COLO668 (cell line): ENCODE results near the gene NCKIPSD.
A peak's percentile ranks its signal among the peaks of the same experiment; 100 is the strongest.
"Not testable (repeated sequence)": the region's sequence is repeated elsewhere in the genome, so short reads cannot be mapped to it uniquely, and the experiment has no call there.

ENCODE experiments used
- DNase-seq: peaks from one replicate; lab custom pipeline; 2025; ENCODE audit not compliant: unreplicated experiment; lab: John Stamatoyannopoulos, UW

NCKIPSD gene

DNA sequence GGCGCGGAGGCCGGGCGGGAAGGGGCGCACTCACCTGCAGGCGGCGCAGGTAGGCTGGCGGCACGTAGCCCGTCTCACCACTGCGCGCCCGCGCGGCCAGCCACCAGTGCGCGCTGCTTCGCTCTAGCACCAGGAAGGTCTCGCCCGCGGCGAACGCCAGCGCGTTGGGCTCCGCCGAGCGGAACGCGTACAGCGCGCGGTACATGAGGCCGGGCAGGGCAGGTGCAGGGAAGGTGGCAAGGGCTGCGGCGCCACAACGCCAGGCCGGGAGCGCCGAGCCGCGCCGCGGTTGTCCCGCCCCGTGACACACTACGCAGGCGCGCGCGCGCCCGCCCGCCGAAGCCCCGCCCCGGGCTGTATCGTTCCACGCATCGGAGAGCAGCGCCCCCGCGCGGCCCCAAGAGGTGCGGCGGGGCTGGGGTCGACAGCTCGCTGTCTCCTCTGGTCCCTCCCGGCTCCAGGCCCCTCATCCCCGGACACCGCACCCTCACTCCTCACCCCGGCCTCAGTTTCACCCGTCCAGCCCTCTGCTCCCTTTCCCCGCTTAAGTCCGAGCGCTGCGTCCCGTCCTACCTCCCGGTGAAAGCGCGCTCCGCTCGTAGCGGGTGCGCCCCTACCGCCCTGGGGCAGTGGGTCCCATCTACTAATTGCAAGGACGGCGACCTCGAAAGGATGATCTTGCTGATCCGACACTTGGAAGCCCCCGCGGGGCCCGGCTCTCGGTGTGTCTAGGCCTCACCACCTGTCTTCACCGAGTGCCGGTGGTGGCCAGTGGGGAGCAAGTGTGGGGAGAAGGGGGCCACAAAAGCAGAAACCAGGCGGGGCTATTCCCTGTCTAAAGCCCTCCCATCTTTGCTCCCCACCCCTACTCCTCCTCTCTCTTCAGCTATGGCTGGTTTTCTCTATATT, at the start of gene NCKIPSD:
Gene NCKIPSD, minus strand, starts transcription at position 313 of the 909 bp plus-strand sequence. Its CDS starts 108 bp downstream, at position 205.
- DNase-seq, result peak; percentile 91

DNA sequence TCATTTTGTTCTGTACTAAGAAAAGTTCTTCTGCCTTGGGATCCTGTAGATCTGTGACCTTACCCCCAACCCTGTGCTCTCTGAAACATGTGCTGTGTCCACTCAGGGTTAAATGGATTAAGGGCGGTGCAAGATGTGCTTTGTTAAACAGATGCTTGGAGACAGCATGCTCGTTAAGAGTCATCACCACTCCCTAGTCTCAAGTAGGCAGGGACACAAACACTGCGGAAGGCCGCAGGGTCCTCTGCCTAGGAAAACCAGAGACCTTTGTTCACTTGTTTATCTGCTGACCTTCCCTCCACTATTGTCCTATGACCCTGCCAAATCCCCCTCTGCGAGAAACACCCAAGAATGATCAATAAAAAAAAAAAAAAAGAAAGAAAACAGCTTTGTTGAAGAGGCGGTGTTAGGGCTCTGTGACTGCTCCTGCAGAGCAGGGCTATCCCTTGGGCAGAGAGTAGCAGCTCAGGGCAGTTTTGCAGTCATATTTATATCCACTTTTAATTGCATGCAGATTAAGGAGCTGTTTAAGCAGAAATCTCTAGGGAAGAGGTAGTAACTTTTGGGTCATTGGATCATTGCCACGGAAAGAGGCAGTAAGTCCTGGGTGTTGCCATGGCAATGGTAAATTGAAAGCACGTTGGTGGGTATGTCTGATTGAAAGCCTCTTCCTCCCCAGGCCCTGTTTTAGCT, 49.5 kb upstream of the NCKIPSD start:
- DNase-seq, result not testable (repeated sequence)

DNA sequence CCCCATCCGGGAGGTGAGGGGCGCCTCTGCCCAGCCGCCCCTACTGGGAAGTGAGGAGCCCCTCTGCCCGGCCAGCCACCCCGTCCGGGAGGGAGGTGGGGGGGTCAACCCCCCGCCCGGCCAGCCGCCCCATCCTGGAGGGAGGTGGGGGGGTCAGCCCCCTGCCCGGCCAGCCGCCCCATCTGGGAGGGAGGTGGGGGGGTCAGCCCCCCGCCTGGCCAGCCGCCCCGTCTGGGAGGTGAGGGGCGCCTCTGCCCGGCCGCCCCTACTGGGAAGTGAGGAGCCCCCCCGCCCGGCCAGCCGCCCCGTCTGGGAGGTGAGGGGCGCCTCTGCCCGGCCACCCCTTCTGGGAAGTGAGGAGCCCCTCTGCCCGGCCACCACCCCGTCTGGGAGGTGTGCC, 48.8 kb upstream of the NCKIPSD start:
- DNase-seq, result not testable (repeated sequence)

DNA sequence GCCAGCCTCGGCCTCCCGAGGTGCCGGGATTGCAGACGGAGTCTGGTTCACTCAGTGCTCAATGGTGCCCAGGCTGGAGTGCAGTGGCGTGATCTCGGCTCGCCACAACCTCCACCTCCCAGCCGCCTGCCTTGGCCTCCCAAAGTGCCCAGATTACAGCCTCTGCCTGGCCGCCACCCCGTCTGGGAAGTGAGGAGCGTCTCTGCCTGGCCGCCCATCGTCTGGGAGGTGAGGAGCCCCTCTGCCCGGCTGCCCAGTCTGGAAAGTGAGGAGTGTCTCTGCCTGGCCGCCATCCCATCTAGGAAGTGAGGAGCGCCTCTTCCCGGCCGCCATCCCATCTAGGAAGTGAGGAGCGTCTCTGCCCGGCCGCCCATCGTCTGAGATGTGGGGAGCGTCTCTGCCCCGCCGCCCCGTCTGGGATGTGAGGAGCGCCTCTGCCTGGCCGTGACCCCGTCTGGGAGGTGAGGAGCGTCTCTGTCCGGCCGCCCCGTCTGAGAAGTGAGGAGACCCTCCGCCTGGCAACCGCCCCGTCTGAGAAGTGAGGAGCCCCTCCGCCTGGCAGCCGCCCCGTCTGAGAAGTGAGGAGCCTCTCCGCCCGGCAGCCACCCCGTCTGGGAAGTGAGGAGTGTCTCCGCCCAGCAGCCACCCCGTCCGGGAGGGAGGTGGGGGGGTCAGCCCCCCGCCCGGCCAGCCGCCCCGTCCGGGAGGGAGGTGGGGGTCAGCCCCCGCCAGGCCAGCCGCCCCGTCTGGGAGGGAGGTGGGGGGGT, 48.2 kb upstream of the NCKIPSD start:
- DNase-seq, result not testable (repeated sequence)

DNA sequence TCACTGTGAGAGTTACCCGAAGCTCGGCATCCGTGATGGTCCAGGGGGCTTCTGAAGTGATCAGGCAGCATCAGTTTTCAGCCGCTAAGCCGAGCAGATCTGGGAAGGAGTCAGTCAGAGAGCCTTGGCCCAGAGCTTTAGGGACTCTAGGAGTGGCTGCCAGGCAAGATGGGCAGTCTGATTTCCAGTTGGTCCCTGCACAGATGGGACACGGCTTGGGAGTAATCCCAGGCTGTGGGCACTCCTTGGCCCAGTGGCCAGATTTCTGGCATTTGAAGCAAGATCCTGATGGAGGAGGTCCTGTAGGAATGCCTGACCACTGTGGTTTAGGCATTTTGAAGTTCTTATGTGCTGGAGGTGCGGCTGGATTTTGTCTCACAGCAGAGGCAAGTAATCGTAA, 41.8 kb upstream of the NCKIPSD start:
- DNase-seq, result no peak

DNA sequence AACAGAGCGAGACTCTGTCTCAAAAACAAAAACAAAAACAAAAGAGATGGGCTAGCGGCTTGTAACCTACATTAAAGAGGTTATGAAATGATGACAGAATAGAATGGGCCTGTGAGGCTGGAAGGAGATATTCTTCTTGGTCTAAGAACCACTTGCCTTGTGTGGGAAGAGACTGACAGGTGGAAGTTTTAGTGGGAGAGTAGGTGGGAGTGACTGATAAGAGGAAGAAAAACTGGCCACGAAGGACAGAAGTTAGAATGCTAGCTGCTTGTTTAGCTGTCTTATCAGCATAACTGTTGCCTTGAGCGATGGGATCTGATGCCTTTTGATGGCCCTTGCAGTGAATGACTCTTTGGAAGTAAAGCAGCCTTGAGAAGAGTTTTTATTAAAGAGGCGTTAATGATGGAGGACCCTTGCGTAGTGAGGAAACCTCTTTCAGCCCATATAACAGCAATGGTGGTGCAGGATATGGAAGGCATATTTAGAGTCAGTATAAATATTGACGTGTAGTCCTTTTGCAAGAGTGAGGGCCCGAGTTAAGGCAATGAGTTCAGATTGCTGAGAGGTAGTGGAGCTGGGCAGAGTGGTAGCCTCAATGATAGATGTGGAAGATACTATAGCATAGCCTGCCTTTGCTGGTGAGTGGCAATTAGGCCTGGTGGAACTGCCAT, 39.6 kb upstream of the NCKIPSD start:
- not testable (repeated sequence) for DNase-seq

DNA sequence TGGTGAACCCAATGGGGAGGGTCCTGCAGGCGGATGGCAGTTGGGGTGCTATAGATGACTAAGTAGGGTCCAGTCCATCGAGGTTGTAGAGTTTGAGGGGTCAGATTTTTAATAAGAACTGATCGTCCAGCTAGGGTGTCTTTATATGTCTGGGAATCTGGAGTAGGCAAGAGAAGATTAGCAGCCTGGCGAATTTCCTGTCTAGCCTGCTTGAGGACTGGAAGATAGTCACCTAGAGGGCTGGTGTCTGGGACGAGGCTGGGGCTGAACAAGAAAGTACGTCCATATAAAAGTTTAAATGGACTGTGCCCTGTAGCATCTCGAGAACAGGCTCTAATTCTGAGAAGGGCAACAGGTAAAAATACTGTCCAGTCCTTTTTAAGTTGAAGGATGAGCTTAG, 38.0 kb upstream of the NCKIPSD start:
- DNase-seq, result no peak

DNA sequence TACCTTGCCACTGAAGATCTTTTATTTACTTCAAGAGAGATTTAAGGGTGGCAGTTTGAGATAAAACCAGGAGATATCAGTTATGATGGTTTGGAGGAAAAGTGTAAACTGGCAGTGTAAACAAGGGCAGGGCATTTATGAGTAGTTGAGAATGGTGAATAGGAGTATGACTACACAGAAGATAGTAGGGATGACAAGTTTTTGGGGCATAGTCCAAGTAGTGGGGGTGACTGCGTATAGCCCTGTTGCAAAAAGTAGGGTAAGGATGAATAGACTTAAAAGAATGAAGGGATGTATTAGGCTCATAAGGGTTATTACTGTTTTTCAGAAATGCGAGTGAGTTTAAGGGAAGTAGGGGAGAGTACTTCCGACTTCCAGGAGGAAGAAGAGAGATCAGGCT, 37.6 kb upstream of the NCKIPSD start:
- DNase-seq, result not testable (repeated sequence)

DNA sequence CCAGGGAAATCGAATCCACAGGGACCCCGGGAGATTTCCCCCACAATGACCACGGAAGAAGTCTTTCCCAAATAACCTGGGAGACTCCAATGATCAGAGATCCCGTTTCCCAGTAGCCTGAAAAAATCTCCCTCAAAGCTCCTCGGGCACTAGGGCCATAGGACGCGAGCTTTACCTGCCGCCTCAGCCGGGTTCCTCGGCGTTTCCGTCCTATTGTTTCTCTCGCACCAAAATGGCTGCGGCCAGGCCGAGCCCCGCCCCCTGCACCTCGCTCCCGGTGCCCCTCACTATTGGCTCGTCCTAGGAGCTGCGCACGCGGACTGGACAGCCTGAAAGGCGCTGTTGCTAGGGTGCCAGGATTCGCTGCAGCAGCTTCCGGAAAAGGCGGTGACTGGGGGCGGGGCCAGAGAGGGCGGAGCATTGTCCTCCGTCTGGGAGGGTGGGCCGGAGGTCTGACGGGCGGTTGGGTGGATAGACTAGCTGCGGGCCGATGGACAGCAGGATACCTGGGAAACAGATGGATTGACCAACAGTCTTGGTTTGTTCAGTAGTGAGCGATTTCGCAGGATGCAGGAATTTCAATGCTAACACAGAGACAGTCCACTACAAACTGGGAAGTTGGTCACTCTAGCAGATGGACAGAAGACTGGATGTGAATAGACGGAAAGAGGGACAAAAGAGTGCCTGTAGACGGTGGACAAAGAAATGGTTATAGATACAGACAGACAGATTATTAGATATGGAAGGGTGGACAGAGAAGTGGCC, 31.4 kb upstream of the NCKIPSD start, which contains the start of gene IP6K2:
Gene IP6K2, minus strand, starts transcription at position 240 of the 765 bp plus-strand sequence. CDS start 21,930 bp downstream, outside the sequence.
- DNase-seq, result peak; percentile 96

DNA sequence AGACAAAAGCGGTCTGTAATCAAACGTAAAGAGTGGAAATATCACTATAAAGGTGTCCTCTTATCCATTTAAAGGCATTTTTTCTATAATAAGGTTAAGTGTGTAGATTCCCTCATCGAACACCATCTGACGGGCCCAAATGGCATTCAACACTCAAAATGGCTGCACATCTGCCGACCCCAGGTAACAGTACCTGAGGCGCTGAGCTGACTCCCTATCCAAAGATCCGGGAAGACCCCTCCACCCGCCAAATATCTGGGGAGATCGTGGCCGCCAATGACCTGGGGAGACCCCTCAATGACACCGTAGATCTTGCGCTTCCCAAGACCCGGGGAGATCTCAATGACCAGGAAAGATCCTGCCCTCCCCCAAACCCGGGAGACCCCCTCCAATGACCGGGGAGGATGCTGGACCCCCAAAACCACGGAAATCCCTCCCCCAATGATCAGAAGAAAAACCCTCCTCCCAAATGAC, 30.8 kb upstream of the NCKIPSD start:
- DNase-seq, result peak; percentile 11

DNA sequence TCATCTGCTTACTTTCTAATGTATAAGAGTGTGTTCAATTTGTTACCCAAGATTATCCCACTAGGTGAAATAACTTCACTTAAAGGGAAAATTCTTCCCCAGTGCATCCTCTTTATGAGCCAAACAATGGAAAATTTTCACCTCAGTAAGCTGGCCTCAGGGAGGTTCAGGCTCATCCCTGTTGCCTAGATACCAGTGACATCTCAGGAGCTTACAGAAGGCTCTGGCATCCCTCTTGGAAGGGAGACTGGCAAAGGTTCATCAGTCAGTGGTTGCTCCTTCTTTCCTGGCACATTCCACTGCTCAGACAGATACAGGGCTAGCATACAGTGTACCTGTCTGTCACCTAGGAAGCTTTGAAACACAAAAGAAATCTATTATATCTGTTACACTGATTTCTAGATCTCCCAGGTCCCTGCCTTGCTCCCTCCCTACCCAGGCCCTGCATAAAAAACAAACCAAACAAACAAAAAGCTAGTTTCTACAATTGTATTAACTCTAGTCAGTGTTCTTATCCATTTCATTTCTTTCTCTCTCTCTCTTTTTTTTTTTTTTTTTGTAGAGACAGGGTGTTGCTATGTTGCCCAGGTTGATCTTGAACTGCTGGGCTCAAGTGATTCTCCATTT, 29.6 kb upstream of the NCKIPSD start:
- DNase-seq, result peak; percentile 2

DNA sequence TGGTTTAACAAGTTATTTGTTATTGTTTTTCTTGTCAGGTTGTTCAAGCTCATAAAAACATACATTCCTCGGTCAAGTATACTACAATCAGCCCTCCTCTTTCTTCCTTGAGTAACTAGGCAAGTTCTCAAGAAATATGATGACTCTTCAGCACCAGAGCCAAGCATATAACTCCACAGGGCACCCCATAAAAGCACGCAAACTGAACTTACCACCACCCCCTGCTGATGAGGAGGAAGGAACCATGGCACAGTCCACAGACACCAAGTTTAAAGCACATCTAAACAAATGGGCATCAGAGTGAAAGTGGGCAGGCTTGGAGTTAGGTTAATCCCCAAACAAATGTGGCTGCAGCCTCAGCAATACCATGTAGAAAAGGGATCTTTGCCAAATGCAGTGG, 26.0 kb upstream of the NCKIPSD start:
- DNase-seq, result no peak

DNA sequence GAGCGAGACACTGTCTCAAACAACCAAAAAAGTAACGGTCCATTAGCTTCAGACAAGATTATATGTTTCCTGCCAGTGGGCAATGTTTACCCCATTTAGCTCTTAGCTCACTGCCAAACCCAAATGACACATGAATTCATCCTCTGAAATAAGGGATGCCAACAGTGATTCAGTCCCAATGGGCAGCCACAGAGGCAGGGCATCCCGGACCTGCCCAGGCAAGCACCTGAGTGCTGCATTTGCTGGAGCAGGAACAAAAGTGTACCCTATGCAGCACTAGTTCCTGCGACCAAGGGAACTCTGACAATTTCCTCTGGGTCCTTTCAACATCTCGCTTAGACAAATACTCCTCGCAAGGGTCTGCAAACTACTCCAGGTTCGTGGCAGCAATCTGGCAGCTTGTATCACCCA, 23.3 kb upstream of the NCKIPSD start:
- DNase-seq, result no peak

DNA sequence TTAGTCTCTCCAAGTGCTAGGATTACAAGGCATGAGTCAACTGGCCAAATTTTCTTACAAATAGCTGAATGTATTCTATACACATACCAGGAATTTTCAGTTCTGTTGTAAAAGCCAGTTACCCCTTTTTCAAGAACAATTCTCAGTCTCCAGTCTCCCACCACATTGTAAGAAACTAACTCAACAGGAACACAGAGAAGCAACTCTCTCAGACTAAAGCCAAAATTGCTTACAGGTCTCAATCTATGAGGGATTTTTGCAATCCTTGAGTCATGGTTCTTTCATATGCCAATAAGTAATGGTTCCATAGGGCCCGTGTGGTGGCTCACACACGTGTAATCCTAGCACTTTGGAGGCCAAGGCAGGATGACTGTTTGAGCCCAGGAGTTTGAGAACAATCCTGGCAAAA, 22.8 kb upstream of the NCKIPSD start:
- no peak for DNase-seq

DNA sequence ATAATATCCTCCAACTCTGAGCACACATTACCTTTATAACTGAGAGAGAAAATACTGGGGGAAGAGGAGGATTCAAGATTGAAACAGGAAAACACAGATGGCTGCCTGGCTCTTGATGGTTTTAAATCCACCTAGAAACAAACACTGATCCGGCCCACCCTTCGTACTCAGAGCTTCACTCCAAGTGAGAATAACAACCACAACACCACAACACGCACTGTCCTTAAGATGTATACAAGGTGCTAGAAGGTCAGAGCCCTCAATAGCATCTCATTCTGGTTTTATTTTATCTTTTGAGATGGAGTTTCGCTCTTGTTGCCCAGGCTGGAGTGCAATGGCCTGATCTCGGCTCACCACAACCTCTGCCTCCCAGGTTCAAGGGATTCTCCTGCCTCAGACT, 21.4 kb upstream of the NCKIPSD start:
- DNase-seq, result no peak

DNA sequence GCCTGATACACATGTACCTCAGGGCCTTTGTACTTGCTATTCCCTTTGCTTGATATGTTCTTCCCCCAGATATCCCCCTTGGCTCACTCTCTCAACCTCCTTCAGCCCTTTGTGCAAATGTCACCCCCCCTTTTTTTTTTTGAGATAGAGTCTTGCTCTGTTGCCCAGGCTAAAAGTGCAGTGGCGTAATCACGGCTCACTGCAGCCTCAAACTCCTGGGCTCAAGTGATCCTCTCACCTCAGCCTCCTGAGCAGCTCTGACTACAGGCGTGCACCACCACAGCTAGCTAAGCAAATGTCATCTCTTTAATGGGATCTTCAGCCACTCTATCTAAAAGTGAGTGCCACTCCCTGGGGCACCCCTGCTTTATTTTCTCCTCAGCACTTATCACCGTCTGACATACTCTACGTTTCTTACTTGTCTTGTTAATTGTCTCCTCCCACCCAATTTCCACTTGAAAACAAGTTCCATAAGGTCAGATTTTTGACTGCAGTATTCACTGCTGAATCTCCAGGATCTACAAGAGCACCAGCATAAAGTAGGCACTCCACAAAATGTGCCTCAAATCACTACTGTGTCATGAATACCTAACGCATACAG, 16.7 kb upstream of the NCKIPSD start:
- DNase-seq, result no peak

DNA sequence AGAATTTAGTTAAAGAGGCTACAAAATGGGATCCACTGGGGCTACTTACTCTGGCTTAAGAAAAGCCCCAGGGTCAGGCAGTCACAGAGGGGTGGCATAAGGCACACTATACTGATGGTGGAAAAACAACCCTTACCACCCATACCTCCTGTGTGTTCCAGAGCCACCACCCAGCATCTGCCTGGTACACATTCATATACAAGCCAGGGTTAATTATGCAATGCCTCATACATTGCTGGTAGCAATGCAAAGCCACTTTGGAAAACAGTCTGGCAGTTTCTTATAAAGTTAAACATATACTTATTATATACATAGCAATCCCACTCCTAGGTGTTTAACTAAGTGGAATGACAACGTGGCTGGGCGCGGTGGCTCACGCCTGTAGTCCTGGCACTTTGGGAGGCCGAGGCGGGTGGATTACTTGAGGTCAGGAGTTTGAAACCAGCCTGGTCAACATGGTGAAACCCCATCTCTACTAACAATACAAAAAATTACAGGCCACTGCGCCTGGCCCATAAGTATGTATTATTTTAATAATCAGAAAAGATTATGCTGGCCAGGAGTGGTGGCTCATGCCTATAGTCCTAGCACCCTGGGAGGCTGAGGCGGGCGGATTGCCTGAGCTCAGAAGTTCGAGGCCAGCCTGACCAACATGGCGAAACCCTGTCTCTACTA, 15.2 kb upstream of the NCKIPSD start:
- no peak for DNase-seq

DNA sequence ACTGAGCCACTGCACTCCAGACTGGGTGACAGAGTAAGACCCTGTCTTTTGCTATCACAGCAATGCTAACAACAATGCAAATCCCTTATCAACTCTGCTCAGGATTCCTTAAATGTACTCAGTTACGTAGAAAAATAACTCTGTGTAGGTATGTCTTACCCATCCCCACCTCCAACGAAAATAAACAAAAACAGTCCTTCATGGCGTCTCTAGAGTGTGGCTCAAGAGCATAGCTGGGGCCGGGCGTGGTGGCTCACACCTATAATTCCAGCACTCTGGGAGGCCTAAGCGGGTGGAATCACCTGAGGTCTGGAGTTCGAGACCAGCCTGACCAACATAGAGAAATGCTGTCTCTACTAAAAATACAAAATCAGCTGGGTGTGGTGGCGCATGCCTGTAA, 13.2 kb upstream of the NCKIPSD start:
- no peak for DNase-seq
